H7 (cell line): ENCODE data around the gene LRP1-AS. TPM values are rescaled to one million over a fixed set of nuclear protein-coding genes. Genes with fewer than 3 reads are reported as not detected.
"Not testable (repeated sequence)": the region's sequence is repeated elsewhere in the genome, so short reads cannot be mapped to it uniquely, and the experiment has no call there.

Experiments
- DNase-seq: peaks from one replicate; pipeline ENCODE4 v3.0.0; 2012
- H3K27me3 ChIP-seq: 2 replicates; pipeline ENCODE4 v1.6.0; 2011; ENCODE audit warnings: mild to moderate bottlenecking, low read length; ENCODE audit not compliant: control insufficient read depth, insufficient read depth
- H3K36me3 ChIP-seq: replicated peaks from 2 replicates; pipeline ENCODE4 v1.5.1; 2011; ENCODE audit warnings: low read length; ENCODE audit not compliant: control insufficient read depth, insufficient read depth
- H3K4me3 ChIP-seq: 2 replicates; pipeline ENCODE4 v1.5.1; 2011; ENCODE audit warnings: low read depth, mild to moderate bottlenecking, control low read depth, low read length, moderate library complexity; ENCODE audit not compliant: insufficient read depth
- total RNA-seq: library from RNA; depleted of rRNA; stranded (reverse); fragments of >200 nt; shearing (Covaris generic); gene quantifications from 2 replicates; pipeline ENCODE4 v1.2.3, GENCODE V29; 2014

The LRP1-AS gene
- total RNA-seq, 1 experiment from 2014 or later = not detected

DNA sequence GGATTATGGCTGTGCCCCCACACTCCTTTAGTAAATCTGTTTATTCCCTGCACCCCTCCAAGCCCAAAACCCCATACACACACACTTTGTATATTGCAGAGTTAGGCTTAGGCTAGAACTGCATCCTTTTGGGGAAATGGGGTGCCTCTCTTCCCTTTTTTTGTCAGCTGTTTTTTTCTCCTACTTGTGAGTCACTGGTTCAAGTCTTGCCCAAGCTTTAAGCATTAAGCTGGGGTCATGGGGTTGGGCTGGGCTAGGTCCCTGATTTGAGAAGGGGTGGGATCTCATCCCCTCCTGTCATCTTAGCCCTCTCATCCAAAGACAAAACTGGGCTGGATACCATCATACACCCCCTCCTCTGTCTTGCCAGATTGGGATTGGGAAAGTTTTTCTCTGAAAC, 17.5 kb downstream of the LRP1-AS start:
- peak; percentile 35 for DNase-seq
- H3K27me3 ChIP-seq = no peaks in the 10 kb centered on the region
- H3K4me3 ChIP-seq = peak overlapping the region; percentile 87
- H3K36me3 ChIP-seq = no peaks in the 10 kb centered on the region

DNA sequence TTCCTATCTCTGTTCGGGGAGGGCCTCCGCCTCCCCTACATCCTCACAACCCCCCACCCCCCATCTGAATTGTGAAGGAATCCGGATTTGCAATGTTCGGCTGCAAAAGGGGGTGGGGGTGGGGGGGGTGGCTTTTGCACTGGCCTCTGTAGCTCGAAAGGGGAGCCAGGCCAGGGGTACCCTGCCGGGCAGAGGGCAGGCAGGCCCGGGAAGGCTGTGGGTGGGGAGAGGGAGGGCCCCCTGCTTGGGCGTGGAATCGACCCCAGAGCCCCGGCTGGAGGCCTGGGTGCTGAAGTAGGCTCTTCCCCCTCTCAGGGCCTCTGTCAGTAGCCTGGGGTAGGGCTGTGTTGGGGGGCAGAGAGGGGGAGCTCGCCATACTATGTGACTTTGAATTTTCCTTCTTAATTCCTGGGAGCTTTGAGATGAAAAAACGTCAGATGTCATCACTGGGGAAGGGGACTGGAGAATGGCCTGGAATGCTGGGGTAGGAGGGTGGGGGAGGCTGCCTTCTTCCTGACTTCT, 18.0 kb downstream of the LRP1-AS start:
- H3K36me3 ChIP-seq = no peaks in the 10 kb centered on the region
- peak; percentile 82 for DNase-seq
- H3K27me3 ChIP-seq = no peaks in the 10 kb centered on the region
- H3K4me3 ChIP-seq = peak overlapping the region; percentile 87

DNA sequence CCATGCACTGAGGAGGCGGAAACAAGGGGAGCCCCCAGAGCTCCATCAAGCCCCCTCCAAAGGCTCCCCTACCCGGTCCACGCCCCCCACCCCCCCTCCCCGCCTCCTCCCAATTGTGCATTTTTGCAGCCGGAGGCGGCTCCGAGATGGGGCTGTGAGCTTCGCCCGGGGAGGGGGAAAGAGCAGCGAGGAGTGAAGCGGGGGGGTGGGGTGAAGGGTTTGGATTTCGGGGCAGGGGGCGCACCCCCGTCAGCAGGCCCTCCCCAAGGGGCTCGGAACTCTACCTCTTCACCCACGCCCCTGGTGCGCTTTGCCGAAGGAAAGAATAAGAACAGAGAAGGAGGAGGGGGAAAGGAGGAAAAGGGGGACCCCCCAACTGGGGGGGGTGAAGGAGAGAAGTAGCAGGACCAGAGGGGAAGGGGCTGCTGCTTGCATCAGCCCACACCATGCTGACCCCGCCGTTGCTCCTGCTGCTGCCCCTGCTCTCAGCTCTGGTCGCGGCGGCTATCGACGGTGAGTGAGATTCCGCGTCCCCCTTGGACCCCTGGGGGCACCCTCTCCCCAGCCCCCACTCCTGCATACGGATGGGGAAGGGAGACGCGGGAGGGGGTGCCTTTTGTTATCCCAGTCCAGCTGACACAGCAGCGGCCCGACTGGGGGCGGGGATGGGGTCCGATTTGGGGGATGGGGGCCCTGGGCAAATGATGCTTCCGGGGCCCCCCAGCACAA, 18.7 kb downstream of the LRP1-AS start:
- DNase-seq = peak; percentile 89
- Histone ChIP-seq H3K4me3 (peak overlapping the region; percentile 87), H3K36me3 (no peaks in the 10 kb centered on the region), H3K27me3 (no peaks in the 10 kb centered on the region)

DNA sequence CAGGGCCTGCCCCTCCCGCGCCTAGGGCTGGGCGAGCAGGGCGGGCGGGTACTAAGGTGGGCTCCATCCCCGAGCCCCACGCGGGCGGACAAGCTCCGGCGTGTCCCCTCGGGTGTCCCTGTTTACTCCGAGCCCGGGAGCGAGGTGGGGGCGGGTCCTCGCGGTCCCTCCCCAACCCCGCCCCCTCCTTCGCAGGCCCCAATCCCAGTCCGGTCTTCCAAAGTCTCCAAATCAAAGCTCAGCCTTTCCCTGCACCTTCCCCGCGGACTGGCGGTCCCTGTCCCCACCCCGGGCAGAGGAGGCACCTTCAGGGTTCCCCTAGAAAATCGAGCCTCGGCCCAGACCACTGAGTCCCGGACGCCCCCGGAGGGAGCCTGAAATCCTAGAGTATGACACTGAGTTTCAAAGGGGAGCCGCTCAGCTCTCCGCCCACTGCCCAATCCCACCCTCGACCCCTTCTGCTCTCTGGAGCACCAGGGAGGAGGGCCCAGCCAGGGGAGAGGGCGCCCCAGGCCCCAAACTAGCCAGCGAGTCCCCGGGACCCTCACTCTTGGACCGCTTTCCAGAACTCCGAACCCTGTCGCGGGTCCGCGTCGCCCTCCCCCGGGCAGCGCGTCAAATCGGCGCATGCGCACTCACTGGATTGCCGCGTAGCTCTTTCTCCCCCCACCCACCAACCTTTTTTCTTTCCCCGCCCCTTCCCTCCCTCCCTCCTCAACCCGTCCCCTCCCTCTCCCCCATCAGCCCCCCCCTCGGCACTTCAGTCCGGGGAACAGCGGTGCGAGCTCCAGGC, 19.5 kb downstream of the LRP1-AS start, which contains the start of gene LRP1:
LRP1 (plus strand) TSS at position 758 of the 793 bp plus-strand sequence. CDS start 482 bp downstream, outside the sequence.
- peak; percentile 96 for DNase-seq
- Histone ChIP-seq H3K4me3 (peak within 1 kb of the TSS; percentile 87), H3K27me3 (no peaks in the 10 kb centered on the region), H3K36me3 (no peaks in the 10 kb centered on the region)

DNA sequence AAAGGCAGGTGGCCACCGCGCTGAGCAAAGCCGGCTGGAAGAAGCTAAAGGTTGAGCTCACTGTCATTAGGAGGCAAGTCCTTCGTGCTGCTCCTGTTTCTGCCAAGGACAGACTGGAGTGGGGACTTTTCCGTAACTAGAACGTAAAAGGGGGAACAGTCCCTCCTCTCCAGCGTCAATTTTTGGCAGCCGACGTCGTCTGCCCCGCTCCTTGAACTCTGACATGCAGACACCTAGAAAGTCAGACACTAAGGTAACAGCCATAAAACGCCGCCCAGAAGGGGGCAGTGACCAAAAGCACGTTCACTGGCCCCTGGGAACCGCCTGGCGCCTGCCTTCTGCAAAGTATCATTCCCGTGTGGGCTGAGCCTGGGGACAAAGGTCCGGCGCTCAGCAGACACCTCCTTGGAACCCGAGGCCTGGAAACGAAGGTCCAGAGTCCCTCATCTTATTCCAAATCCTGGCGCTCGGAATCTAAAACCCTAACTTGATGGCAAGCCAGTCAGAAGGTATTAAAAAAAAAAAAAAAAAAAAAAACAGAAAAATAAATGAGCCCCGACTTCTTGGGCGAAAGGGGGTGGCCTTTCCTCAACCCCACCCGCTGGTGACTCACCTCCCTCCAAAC, 20.2 kb downstream of the LRP1-AS start:
- Histone ChIP-seq H3K36me3 (no peaks in the 10 kb centered on the region), H3K4me3 (peak overlapping the region; percentile 87), H3K27me3 (no peaks in the 10 kb centered on the region)
- DNase-seq = peak; percentile 68

DNA sequence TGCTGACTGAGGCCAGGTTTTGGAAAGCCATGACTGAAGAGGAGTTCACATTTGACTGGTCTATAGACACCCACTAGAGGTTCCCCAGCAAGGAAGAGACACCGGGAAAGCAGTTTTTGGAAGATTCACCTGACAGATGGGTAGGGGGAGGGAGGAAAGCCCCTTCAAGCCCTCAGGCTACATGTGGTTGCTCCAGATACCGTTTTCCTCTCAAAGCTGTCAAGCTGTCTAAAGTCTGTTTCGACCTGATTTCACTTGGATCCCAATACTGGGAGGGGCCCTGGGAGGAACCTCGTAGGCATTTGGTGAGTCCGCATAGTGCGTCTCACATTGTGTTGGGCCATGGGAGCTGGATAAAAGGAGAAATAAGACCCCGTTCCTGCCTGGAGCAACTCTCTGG, 20.9 kb downstream of the LRP1-AS start:
- DNase-seq = no peak
- no peak overlapping the region for H3K4me3 ChIP-seq
- H3K36me3 ChIP-seq = no peaks in the 10 kb centered on the region
- no peaks in the 10 kb centered on the region for H3K27me3 ChIP-seq

DNA sequence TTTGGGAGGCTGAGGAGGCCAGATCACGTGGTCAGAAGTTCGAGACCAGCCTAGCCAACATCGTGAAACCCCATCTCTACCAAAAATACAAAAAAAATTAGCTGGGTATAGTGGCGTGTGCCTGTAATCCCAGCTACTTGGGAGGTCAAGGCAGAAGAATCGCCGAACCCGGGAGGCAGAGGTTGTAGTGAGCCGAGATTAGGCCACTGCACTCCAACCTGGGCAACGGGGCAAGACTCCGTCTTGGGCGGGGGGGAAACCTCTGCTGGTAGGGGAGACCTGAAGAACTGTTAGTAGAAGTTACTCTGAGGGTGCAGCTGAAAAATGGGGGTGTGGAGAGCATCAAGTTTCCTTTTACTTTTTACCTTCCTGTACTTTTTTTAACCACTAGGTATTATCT, 21.4 kb downstream of the LRP1-AS start:
- no peak overlapping the region for H3K4me3 ChIP-seq
- no peaks in the 10 kb centered on the region for H3K27me3 ChIP-seq
- DNase-seq = no peak
- H3K36me3 ChIP-seq = no peaks in the 10 kb centered on the region

DNA sequence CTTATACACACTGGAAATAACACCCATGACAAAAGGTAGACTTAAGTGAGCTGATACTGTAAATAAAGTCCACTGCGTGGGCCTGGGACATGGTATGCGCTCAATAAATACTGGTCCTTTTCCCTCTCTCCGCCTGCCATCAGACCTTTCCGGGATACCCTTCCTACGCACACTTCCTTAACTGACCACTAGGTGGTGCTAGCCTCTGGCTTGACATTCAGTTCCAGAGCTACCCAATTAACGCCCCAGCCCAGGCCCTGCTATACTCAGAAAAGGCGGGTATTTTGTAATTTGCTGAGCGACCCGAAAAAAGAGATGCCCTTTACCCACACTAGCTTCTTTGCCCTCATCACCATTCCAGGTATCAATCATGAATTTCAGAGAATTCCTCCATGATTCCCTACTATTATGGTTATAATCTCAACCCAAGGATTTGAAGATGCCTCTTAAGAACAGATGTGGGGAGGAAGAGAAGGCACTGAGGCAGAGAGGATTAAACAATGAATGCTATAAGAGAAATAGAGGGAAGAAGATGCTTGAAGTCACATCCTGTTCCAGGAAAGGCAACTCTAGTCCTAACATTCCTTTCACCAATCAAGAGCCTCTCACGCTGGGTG, 23.1 kb downstream of the LRP1-AS start:
- DNase-seq = peak; percentile 87
- no peaks in the 10 kb centered on the region for H3K36me3 ChIP-seq
- H3K4me3 ChIP-seq = no peak overlapping the region
- no peaks in the 10 kb centered on the region for H3K27me3 ChIP-seq

DNA sequence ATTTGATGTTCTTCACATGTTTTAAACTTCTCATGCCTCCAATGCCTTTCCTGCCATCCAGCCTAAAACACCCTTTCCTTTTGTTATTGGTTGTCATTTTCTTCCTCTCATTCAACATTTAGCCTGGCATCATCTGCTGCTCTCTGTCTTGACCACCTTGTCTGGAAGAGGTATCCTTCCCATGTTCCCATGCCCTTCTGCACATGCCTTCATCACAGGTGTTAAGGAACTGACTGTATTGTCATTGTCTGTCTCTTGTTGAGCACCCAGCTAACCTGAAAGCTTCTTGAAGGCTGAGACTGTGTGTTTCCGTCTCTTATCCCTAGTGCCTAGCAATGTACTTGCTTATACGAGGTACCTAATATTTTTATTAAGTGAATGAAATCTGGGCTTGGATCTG, 23.6 kb downstream of the LRP1-AS start:
- Histone ChIP-seq H3K27me3 (no peaks in the 10 kb centered on the region), H3K36me3 (no peaks in the 10 kb centered on the region), H3K4me3 (no peak overlapping the region)
- no peak for DNase-seq

DNA sequence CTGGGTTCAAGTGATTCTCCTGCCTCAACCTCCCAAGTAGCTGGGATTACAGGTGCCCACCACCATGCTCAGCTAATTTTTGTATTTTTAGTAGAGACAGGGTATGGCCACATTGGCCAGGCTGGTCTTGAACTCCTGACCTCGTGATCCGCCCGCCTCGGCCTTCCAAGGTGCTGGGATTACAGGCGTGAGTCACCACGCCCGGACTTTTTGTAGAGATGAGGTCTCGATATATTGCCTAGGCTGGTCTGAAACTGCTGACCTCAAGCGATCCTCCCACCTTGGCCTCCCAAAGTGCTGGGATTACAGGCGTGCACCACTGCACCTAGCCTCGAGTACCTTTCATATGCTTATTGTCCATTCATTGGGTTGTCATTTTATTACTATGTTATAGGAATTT, 26.7 kb downstream of the LRP1-AS start:
- not testable (repeated sequence) for H3K4me3 ChIP-seq, DNase-seq, H3K36me3 ChIP-seq, H3K27me3 ChIP-seq

DNA sequence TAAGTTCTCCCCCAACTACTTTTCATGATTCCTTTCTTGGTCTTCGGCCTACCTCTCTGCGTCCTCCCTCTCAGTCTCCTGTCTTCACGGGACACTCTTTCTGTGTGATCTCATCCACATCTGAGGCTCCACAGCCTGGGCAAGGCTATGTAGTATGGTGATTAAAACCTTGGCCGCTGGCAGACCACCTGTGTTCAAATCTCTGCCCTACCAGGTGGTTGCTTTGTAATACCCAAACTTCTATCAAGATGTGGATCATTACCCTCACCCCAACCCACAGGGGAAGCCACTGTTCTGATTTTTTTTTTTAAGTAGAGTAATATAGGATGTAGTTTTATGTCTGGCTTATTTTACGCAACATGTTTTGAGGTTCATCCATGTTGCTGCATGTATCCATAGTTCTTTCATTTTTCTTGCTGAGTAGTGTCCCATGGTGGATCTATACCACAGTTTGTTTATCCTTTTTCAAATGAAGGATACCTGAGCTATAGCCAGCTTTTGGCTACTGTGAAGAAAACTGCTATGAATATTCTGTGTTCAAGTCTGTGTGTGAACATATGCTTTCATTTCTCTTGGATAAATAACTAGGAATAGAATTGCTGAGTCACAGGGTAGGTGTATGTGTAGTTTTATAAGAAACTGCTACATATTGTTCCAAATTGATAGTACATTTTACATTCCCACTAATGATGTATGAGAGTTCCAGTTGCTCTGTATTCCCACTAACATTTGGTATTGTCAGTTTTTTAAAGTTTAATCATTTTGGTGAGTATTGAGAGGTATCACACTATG, 27.9 kb downstream of the LRP1-AS start:
- no peaks in the 10 kb centered on the region for H3K27me3 ChIP-seq
- no peaks in the 10 kb centered on the region for H3K36me3 ChIP-seq
- no peak for DNase-seq
- H3K4me3 ChIP-seq = no peak overlapping the region

DNA sequence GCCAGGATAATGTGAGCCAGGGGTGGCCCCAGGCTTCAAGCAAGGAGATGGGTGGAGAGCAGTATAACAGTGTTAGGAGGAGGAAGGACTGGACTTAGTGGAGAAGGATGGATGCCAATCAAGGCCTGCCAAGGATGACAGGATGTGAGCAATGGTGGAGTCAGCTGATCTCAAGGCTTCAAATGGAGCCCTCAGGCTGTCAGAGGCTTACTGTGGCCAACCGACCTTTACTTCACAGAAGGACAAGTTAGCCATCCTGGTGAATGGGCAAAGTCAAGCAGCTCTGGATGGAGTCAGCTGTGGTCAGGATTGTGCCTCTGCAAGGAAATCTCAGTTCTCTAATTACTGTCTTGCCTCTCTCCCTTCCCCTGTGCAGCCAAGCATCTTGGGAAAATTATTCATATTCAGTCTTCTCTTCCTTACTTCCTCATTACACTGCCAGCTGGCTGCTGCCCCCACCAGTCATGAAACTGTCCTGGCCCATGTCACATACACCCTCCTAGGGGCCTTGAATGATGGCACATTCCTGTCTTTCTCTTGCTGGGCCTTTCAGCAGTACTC, 28.6 kb downstream of the LRP1-AS start:
- Histone ChIP-seq H3K4me3 (no peak overlapping the region), H3K36me3 (no peaks in the 10 kb centered on the region), H3K27me3 (no peaks in the 10 kb centered on the region)
- no peak for DNase-seq

DNA sequence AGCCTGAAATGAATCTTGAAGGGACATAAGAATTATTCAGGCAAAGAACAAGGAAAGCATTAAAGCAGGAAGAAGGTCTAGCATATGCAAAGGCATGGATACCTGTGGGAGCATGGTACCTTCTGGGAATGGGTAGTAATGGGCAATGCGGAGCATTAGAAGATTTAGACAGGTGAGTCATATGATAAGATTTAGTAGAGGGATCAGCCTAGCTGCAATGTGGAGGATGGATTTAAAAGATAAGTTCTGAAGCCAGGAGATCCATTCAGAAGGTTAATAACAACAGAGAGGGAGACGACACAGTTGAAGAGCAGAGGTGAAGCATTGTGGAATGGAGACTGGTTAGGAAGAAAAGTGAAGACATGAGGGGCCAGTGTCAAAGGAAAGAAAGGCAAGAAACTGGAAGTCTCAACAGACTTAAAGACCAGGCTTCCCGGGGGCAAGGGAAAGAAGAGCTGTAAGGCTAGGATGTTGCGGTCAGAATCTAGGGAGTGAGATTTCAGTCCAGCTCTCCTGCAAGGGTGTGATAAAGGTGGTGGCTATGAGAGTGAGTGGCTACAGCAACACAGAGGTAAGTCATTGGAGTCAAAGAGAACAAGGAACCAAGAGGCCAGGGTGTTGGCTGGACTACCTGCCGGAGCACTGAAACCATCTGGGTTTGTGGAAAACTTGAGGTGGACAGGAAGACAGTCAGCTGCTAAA, 30.7 kb downstream of the LRP1-AS start:
- no peak overlapping the region for H3K4me3 ChIP-seq
- H3K27me3 ChIP-seq = no peaks in the 10 kb centered on the region
- H3K36me3 ChIP-seq = no peaks in the 10 kb centered on the region
- DNase-seq = no peak
